ENCODE results near the gene ARHGEF4.
A peak's percentile ranks its signal among the peaks of the same experiment; 100 is the strongest.

ARHGEF4 gene

DNA sequence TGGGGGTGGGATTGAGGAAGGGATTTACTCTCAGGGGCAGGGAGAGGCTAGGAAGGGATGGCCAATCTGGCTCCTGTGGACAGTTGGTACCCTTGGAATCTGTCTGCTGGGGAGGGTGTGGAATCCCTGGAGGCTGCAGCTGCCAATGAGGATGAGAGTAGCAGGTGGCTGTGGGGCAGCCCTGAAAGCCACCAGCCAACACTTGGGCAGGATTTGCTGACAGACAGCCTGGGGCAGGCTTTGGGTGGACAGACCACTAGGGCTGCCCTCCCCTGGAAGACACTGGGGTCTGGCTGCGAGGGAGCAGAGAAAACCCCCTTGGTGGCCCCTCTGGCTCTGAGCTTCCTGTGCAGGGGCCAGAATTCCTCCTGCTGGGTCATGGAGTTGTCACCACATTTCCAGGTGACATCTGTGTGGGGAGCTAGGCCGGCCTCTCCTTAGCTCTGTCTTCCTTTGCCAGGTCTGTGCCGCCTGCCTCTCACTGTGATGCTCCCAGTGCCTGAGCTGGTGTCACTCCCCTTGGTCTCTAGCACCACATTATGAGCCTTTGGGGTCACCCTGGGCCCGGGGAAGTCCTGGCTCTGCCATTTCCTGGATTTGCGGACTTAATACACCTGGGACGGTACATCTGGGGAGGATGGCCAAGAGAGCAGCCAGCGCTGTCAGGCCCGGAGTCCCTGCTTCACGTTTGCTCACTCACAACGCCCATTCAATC lies 13.4 kb upstream of the ARHGEF4 start:
- Histone ChIP-seq H3K79me2 (ENCODE audit: control insufficient read depth, insufficient read depth, low read length, poor library complexity) (no peaks in the 10 kb centered on the region), H2AK5ac (ENCODE audit: low read length) (no peak overlapping the region), H4K12ac (ENCODE audit: low read depth, low read length) (no peak overlapping the region), H3K23ac (ENCODE audit: low read length) (no peak overlapping the region), H4K8ac (ENCODE audit: low read depth, low read length) (no peak overlapping the region), H4K91ac (ENCODE audit: low read depth, low read length) (no peak overlapping the region), H3K18ac (ENCODE audit: low read length) (no peak overlapping the region), H3K9me3 (ENCODE audit: insufficient read depth, low read depth, low read length) (peaks cover 2% of the 10 kb centered on the region), H2BK120ac (ENCODE audit: insufficient read depth, low read length, poor library complexity) (no peak overlapping the region), H2BK5ac (ENCODE audit: low read depth, low read length, poor library complexity) (no peak overlapping the region), H3K36me3 (ENCODE audit: control insufficient read depth in 1 of 2, insufficient read depth in 2 of 2, low read length in 2 of 2) (no peaks in the 10 kb centered on the region), H3K9ac (ENCODE audit: low read length) (no peak overlapping the region), H3K4me3 (ENCODE audit: low read depth, low read length) (no peak overlapping the region), H3K4me1 (ENCODE audit: control insufficient read depth in 1 of 2, insufficient read depth in 2 of 2, low read length in 2 of 2) (peaks cover 19 to 22% of the 10 kb centered on the region in 2 experiments), H3K14ac (ENCODE audit: low read length) (no peak overlapping the region), H3K4me2 (ENCODE audit: low read length) (no peak overlapping the region), H2BK12ac (ENCODE audit: low read length) (no peak overlapping the region), H3K79me1 (ENCODE audit: low read length) (peaks cover 2% of the 10 kb centered on the region), H3K27ac (ENCODE audit: low read depth, low read length) (no peak overlapping the region), H3K4ac (ENCODE audit: low read depth, low read length) (no peak overlapping the region), H2AFZ (ENCODE audit: insufficient read depth, low read length, poor library complexity) (no peak overlapping the region), H3K27me3 (ENCODE audit: insufficient read depth, low read length) (no peaks in the 10 kb centered on the region)
- WGBS (ENCODE audit: extremely low coverage, insufficient coverage, insufficient read length), result no CpG with 5 or more reads among the region's 10 CpGs
- no peak for DNase-seq

DNA sequence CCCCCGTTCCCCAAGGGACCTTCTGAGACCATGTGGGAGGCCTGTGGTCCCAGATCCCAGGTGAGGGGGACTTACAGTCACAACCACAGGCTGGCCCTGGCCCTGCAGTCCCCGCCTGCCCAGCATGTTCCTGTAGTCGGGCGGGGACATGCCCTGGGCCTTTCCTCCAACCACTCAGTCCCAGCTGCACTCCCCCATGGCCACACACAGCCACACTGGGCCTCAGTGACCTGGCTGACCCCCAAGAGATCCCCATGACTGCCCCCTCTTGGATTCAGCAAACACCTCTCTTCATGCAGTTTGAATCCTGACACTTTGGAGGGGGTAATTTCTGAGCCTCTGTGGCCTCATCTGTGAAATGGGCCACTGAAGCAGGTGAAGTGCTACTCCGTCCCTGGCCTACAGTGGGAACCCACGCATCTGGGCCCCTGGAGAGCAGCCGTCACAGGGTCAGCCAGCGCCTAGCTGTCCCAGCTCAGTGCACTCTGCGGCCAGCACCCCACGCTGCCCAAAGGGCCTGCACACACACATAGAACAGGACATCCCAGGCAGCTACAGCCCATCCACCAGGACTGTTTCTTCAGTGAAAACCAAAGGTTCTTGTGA lies 12.7 kb upstream of the ARHGEF4 start:
- Histone ChIP-seq H3K36me3 (ENCODE audit: control insufficient read depth in 1 of 2, insufficient read depth in 2 of 2, low read length in 2 of 2) (no peaks in the 10 kb centered on the region), H3K18ac (ENCODE audit: low read length) (no peak overlapping the region), H3K27ac (ENCODE audit: low read depth, low read length) (no peak overlapping the region), H2BK5ac (ENCODE audit: low read depth, low read length, poor library complexity) (no peak overlapping the region), H2AK5ac (ENCODE audit: low read length) (no peak overlapping the region), H3K4me2 (ENCODE audit: low read length) (no peak overlapping the region), H3K27me3 (ENCODE audit: insufficient read depth, low read length) (no peaks in the 10 kb centered on the region), H3K9ac (ENCODE audit: low read length) (no peak overlapping the region), H4K8ac (ENCODE audit: low read depth, low read length) (no peak overlapping the region), H3K4me3 (ENCODE audit: low read depth, low read length) (no peak overlapping the region), H3K79me1 (ENCODE audit: low read length) (peaks cover 2% of the 10 kb centered on the region), H4K12ac (ENCODE audit: low read depth, low read length) (no peak overlapping the region), H3K4me1 (ENCODE audit: control insufficient read depth in 1 of 2, insufficient read depth in 2 of 2, low read length in 2 of 2) (peaks cover 19 to 26% of the 10 kb centered on the region in 2 experiments), H3K23ac (ENCODE audit: low read length) (no peak overlapping the region), H4K91ac (ENCODE audit: low read depth, low read length) (no peak overlapping the region), H2BK120ac (ENCODE audit: insufficient read depth, low read length, poor library complexity) (no peak overlapping the region), H2AFZ (ENCODE audit: insufficient read depth, low read length, poor library complexity) (no peak overlapping the region), H3K14ac (ENCODE audit: low read length) (no peak overlapping the region), H2BK12ac (ENCODE audit: low read length) (no peak overlapping the region), H3K79me2 (ENCODE audit: control insufficient read depth, insufficient read depth, low read length, poor library complexity) (no peaks in the 10 kb centered on the region), H3K9me3 (ENCODE audit: insufficient read depth, low read depth, low read length) (no peaks in the 10 kb centered on the region), H3K4ac (ENCODE audit: low read depth, low read length) (no peak overlapping the region)
- DNase-seq, result no peak
- WGBS (ENCODE audit: extremely low coverage, insufficient coverage, insufficient read length), result no CpG with 5 or more reads among the region's 10 CpGs

DNA sequence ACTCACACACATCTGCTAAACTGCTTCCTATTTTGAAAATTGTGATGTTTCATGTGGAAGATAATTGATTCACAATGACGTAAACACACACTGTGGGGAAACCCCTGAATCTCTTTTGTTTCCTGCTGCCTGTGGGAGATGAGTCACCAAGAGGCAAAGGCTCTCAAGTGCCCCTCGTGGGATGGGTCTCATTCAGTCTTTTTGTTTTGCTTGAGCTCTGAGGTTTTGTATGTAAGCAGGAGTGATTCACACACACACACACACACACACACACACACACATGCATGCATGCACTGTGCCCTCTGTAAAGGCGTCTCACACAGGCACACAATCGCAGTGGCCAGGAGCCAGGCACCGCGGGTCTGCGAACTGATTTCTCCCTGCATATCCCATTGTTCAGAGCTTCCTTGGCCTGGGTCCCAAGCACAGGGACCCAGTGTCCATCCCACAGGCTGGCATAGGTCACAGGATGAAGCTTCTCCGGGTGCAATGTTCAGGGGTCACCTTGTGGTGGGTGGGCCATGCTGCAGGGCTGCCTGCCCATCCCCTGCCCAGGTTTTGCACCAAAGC lies 12.1 kb upstream of the ARHGEF4 start:
- no CpG with 5 or more reads among the region's 8 CpGs for WGBS (ENCODE audit: extremely low coverage, insufficient coverage, insufficient read length)
- Histone ChIP-seq H3K36me3 (ENCODE audit: control insufficient read depth in 1 of 2, insufficient read depth in 2 of 2, low read length in 2 of 2) (no peaks in the 10 kb centered on the region), H2BK12ac (ENCODE audit: low read length) (no peak overlapping the region), H3K9ac (ENCODE audit: low read length) (no peak overlapping the region), H3K4ac (ENCODE audit: low read depth, low read length) (no peak overlapping the region), H2BK120ac (ENCODE audit: insufficient read depth, low read length, poor library complexity) (no peak overlapping the region), H4K12ac (ENCODE audit: low read depth, low read length) (no peak overlapping the region), H3K79me2 (ENCODE audit: control insufficient read depth, insufficient read depth, low read length, poor library complexity) (no peaks in the 10 kb centered on the region), H3K27me3 (ENCODE audit: insufficient read depth, low read length) (no peaks in the 10 kb centered on the region), H2AFZ (ENCODE audit: insufficient read depth, low read length, poor library complexity) (no peak overlapping the region), H4K8ac (ENCODE audit: low read depth, low read length) (no peak overlapping the region), H2BK5ac (ENCODE audit: low read depth, low read length, poor library complexity) (no peak overlapping the region), H3K23ac (ENCODE audit: low read length) (no peak overlapping the region), H3K9me3 (ENCODE audit: insufficient read depth, low read depth, low read length) (no peaks in the 10 kb centered on the region), H3K4me1 (ENCODE audit: control insufficient read depth in 1 of 2, insufficient read depth in 2 of 2, low read length in 2 of 2) (peaks cover 22 to 24% of the 10 kb centered on the region in 2 experiments), H4K91ac (ENCODE audit: low read depth, low read length) (no peak overlapping the region), H2AK5ac (ENCODE audit: low read length) (no peak overlapping the region), H3K27ac (ENCODE audit: low read depth, low read length) (no peak overlapping the region), H3K14ac (ENCODE audit: low read length) (no peak overlapping the region), H3K4me3 (ENCODE audit: low read depth, low read length) (no peak overlapping the region), H3K79me1 (ENCODE audit: low read length) (peaks cover 2% of the 10 kb centered on the region), H3K4me2 (ENCODE audit: low read length) (no peak overlapping the region), H3K18ac (ENCODE audit: low read length) (no peak overlapping the region)
- peak in 1 of 2 donors; percentile 19 for DNase-seq

DNA sequence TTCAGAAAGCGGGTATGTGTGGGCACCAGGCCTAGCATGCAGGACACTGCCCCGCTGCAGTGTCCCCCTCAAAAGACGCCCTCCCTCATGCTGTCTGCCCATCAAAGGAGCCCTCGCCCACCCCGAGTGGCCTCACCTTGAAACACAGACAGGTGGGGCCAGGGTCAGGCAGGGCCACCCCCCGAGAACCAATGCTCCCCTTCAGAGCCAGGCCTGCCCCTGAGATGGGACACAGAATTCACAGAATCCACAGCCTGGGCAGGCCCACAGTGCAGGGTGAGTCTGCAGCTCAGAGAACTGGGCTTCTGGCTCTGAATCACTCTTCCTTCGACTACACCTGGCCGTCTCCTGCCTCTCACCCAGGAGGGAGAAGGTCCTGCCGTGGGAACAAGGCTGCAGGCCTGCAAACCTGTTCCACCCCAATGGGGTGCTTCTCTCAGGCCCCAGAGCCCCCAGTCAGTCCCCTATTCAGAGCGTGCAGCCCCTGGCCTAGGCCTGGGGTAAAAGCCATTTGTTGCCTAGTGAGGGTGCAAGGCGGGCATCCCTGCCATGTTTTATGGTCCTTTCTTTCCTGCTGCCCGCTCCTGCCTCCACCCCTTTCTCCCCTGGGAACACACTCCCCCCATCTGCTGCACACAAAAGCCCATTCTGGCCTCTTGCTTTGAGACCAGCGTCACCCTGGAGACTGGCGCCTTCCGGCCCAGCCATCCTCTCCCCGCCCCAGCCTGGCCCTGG lies 11.3 kb upstream of the ARHGEF4 start:
- H3K14ac ChIP-seq (ENCODE audit: low read length), result no peak overlapping the region
- no peak overlapping the region for H3K9ac ChIP-seq (ENCODE audit: low read length)
- H3K18ac ChIP-seq (ENCODE audit: low read length), result no peak overlapping the region
- peaks cover 15 to 16% of the 10 kb centered on the region in 2 experiments for H3K4me1 ChIP-seq (ENCODE audit: control insufficient read depth in 1 of 2, insufficient read depth in 2 of 2, low read length in 2 of 2)
- no peak overlapping the region for H3K4me3 ChIP-seq (ENCODE audit: low read depth, low read length)
- H3K36me3 ChIP-seq (ENCODE audit: control insufficient read depth in 1 of 2, insufficient read depth in 2 of 2, low read length in 2 of 2), result no peaks in the 10 kb centered on the region
- no peak overlapping the region for H2AK5ac ChIP-seq (ENCODE audit: low read length)
- no peaks in the 10 kb centered on the region for H3K79me1 ChIP-seq (ENCODE audit: low read length)
- no peak overlapping the region for H2BK5ac ChIP-seq (ENCODE audit: low read depth, low read length, poor library complexity)
- H3K79me2 ChIP-seq (ENCODE audit: control insufficient read depth, insufficient read depth, low read length, poor library complexity), result no peaks in the 10 kb centered on the region
- DNase-seq, result no peak
- H3K23ac ChIP-seq (ENCODE audit: low read length), result no peak overlapping the region
- H2BK12ac ChIP-seq (ENCODE audit: low read length), result no peak overlapping the region
- no CpG with 5 or more reads among the region's 16 CpGs for WGBS (ENCODE audit: extremely low coverage, insufficient coverage, insufficient read length)
- H3K9me3 ChIP-seq (ENCODE audit: insufficient read depth, low read depth, low read length), result no peaks in the 10 kb centered on the region
- no peak overlapping the region for H3K27ac ChIP-seq (ENCODE audit: low read depth, low read length)
- H2BK120ac ChIP-seq (ENCODE audit: insufficient read depth, low read length, poor library complexity), result no peak overlapping the region
- no peak overlapping the region for H4K12ac ChIP-seq (ENCODE audit: low read depth, low read length)
- H2AFZ ChIP-seq (ENCODE audit: insufficient read depth, low read length, poor library complexity), result no peak overlapping the region
- no peak overlapping the region for H4K8ac ChIP-seq (ENCODE audit: low read depth, low read length)
- no peak overlapping the region for H3K4me2 ChIP-seq (ENCODE audit: low read length)
- no peak overlapping the region for H4K91ac ChIP-seq (ENCODE audit: low read depth, low read length)
- no peaks in the 10 kb centered on the region for H3K27me3 ChIP-seq (ENCODE audit: insufficient read depth, low read length)
- H3K4ac ChIP-seq (ENCODE audit: low read depth, low read length), result no peak overlapping the region
